Mesodermal cell (in vitro differentiated cells): ENCODE measurements around the gene GABRR1.

ENCODE experiments used
- H3K27ac ChIP-seq: 2 replicates; pipeline ENCODE4 v1.7.0; 2013; ENCODE audit warnings: mild to moderate bottlenecking, low read depth, low read length, moderate library complexity; ENCODE audit not compliant: severe bottlenecking
- H3K36me3 ChIP-seq: 2 replicates; pipeline ENCODE4 v1.7.1; 2013; ENCODE audit warnings: mild to moderate bottlenecking, low read length, moderate library complexity; ENCODE audit not compliant: control insufficient read depth, insufficient read depth
- H3K4me1 ChIP-seq: one replicate; pipeline ENCODE4 v1.7.1; 2013; ENCODE audit warnings: mild to moderate bottlenecking, low read length; ENCODE audit not compliant: insufficient read depth, control insufficient read depth, poor library complexity, severe bottlenecking
- H3K4me3 ChIP-seq: 2 replicates; pipeline ENCODE4 v1.7.0; 2013; ENCODE audit warnings: low read length, control low read depth, mild to moderate bottlenecking; ENCODE audit not compliant: insufficient read depth, poor library complexity, severe bottlenecking; ENCODE audit errors: extremely low read depth
- H3K9me3 ChIP-seq: 2 replicates; pipeline ENCODE4 v1.7.1; 2013; ENCODE audit warnings: mild to moderate bottlenecking, low read length, moderate library complexity; ENCODE audit not compliant: control insufficient read depth
- WGBS, 2 experiments: methylation state at CpG; one replicate each; pipeline ENCODE4 v1.1.5; 2013; ENCODE audit warnings: missing lambda C conversion rate in 2 of 2; ENCODE audit not compliant: insufficient coverage in 2 of 2; 5-methylcytosine and 5-hydroxymethylcytosine counted together

The GABRR1 gene

DNA sequence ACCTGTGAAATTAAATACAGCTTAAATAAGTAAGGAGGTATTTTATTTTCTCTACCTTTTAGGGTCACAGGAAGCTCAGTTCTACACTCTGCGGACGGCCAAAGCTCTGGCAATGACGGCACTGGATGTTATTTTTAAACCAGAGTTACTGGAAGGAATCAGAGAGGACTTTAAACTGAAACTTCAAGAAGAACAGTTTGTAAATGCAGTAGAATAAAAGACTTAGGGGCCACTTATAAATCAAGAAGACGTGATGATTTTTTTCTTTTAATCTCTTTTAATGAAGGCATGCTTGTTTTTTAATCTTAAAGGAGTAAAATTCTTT is 55.1 kb downstream of the GABRR1 start:
- H3K27ac ChIP-seq = no peak overlapping the region
- peaks cover 27% of the 10 kb centered on the region for H3K36me3 ChIP-seq
- 100% methylated on average over 2 to 3 of the region's 4 CpGs for WGBS, 2 experiments
- no peaks in the 10 kb centered on the region for H3K9me3 ChIP-seq
- no peak overlapping the region for H3K4me3 ChIP-seq
- H3K4me1 ChIP-seq = no peaks in the 10 kb centered on the region

DNA sequence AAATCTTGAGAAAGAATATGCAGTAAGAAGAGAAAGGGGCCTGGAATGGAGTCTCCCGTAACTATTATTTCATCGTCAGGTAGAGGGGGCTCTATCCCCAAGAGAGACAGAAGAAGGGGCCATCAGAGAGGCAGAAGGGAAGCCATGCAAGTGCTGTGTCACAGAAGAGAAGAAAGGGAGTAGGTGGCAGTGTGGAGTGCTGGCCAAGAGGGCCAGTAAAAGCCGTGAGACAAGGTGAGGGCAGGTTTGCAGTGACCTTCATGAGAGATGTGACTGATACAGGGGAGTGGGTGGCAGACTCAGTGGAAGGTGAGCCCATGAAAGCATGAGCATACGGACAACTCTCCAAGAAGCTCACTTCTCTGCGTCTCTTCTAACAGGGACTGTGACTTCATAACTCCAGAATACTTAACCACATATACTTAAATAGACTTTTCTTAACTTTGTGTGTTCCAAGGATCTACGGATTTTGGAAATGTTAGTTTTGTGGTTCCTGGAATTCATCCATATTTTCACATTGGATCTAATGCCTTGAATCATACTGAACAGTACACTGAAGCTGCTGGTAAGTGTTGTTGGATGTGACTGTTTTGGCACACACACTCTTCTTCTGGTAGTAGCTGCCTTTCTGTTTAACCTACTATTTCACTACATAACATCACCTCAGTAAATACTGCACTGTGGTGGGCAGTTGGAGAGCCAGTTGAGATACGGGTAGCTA is 55.7 kb downstream of the GABRR1 start:
- peaks cover 27% of the 10 kb centered on the region for H3K36me3 ChIP-seq
- 31 to 68% methylated on average over 1 to 4 of the region's 7 CpGs for WGBS, 2 experiments
- no peak overlapping the region for H3K4me3 ChIP-seq
- no peaks in the 10 kb centered on the region for H3K9me3 ChIP-seq
- H3K4me1 ChIP-seq = no peaks in the 10 kb centered on the region
- no peak overlapping the region for H3K27ac ChIP-seq

DNA sequence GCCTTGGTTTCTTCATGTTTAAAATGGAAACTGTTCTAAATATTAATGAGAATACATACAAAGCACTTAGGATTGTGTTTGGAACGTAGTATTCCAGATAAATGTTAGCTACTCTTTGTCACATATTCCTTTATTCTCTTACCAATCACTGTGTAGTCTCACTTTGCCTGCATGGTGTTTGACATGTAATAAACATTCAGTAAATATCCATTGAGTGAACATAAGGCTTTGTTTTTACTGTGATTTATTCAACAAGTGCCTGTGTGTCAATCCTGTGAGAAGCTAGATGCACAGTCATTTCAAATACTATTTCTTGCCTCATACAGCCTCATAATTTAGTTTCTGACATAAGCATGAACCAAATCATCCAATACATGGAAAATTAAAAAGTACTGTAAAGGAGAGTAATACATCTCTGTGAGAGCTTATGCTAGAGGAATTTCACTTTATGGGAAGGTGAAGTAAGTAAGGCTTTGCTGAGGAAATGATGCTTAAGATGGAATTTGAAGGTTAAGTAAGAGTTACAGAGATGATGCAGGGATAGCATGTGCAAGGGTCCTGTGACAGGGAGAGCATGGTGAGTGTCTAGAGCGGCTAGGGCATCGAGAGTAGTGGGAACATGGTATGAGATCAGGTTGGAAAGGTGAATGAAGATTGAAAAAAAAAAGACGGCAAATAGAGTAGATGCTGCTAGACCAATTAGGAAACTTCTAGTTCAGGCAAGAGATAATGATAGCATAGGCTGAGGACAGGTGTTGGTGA is 56.6 kb downstream of the GABRR1 start:
- H3K4me3 ChIP-seq = no peak overlapping the region
- 93 to 96% methylated on average over 3 of the region's 4 CpGs for WGBS, 2 experiments
- no peak overlapping the region for H3K27ac ChIP-seq
- H3K36me3 ChIP-seq = peaks cover 31% of the 10 kb centered on the region
- H3K9me3 ChIP-seq = no peaks in the 10 kb centered on the region
- H3K4me1 ChIP-seq = no peaks in the 10 kb centered on the region

DNA sequence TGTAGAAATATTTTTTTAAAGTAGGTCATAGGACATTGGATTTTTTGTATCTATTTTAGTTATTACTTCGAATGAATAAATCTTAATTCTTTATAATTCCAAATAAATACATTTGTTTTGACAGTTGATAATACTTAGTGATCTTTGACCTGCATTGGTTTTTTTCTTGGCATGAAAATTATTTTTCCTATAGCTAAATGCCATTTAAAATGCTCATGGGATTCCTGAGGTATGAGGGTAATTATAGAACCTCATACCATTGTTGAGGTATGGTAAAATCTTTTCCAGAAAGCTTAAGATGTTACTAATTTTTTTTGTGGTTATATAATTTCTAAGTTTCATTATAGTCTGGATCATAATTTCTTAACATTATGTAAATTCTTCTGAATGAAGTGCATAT is 63.0 kb downstream of the GABRR1 start:
- Histone ChIP-seq H3K36me3 (peaks cover 36% of the 10 kb centered on the region), H3K4me1 (no peaks in the 10 kb centered on the region)
- WGBS, 2 experiments = no CpG with 5 or more reads among the region's 1 CpG

DNA sequence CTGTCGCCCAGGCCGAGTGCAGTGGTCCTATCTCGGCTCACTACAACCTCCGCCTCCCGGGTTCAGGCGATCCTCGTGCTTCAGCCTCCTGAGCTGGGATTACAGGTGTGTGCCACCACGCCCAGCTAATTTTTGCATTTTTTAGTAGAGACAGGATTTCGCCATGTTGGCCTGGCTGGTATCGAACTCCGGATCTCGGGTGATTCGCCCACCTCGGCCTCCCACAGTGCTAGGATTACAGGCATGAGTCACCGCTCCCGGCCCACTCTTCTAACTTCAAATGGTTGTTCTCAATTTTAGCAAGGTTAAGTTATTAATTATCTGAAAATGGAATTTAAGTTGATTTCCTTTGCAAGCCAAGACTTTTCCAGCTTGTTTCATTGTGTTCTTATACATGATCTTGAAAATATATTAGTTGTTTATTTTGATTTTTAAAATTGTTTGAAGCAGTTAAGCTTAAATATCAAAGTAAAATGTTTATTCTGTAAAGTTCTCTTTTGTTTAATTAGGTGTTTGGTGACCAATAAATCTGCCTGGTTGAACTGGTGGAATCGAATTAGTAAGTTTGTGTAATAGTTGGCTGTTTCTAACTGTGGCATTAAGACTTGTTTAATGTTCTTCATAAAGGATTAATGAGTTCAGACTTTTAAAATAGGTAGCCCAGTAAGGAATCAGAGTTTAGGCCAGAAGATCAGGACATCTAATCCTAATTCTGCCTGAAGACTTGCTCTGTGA is 69.0 kb downstream of the GABRR1 start:
- H3K4me1 ChIP-seq = no peaks in the 10 kb centered on the region
- H3K27ac ChIP-seq = no peak overlapping the region
- no peaks in the 10 kb centered on the region for H3K9me3 ChIP-seq
- 91 to 92% methylated on average over 13 of the region's 17 CpGs for WGBS, 2 experiments
- H3K4me3 ChIP-seq = no peak overlapping the region
- peaks cover 20% of the 10 kb centered on the region for H3K36me3 ChIP-seq

More for the DNA sequence above, 63.0 kb downstream of the GABRR1 start:
- Histone ChIP-seq H3K9me3 (no peaks in the 10 kb centered on the region), H3K4me3 (no peak overlapping the region), H3K27ac (no peak overlapping the region)

DNA sequence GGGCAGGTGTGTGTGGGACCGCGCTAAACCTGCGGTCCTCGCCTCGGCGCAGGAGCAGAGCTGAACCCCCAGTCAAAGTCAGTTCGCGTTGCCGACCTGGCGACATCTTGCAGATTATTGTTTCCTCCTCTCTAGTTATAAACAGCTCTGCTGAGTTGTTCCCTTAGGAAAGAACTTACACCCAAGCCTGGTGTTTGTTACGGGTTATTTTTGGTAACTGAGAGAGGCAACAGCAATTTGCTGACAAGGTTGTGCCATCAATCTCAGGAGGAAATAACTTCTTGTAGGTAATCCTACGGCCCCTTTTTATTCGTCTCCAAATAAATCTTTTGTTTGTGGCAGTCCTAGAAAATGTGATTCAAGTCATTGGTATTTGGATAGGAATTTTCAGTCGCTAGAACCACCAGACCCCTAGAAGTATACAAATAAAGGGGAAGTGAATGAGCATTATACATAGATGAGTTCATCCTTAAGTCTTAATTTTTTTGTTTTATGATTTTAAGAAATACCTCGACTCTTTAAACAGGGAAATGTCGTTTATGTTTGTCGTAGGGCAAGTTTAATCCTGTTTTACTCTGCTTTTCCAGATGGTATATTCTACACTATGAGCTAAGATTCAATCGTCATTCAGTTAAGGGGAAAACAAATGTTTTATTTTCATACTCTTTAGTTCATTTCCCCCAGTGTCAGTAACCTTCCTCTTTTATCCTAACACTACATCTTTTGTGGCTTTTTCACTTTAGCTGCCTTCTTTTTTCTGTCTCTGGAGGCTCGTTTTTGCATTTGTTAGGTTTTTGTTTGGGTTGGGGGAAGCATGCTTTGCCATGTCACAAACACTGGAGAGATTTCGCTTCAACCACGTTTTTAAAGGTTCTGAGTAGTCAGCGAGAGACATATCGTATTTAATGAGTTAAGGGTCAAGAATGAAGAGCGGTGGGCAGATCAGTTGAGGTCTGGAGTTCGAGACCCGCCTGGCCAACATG is 70.1 kb downstream of the GABRR1 start:
- Histone ChIP-seq H3K4me3 (peak overlapping the region; percentile 60), H3K27ac (peak overlapping the region; percentile 80), H3K9me3 (no peaks in the 10 kb centered on the region), H3K36me3 (peaks cover 17% of the 10 kb centered on the region), H3K4me1 (no peaks in the 10 kb centered on the region)
- 10 to 13% methylated on average over 10 to 15 of the region's 26 CpGs for WGBS, 2 experiments

DNA sequence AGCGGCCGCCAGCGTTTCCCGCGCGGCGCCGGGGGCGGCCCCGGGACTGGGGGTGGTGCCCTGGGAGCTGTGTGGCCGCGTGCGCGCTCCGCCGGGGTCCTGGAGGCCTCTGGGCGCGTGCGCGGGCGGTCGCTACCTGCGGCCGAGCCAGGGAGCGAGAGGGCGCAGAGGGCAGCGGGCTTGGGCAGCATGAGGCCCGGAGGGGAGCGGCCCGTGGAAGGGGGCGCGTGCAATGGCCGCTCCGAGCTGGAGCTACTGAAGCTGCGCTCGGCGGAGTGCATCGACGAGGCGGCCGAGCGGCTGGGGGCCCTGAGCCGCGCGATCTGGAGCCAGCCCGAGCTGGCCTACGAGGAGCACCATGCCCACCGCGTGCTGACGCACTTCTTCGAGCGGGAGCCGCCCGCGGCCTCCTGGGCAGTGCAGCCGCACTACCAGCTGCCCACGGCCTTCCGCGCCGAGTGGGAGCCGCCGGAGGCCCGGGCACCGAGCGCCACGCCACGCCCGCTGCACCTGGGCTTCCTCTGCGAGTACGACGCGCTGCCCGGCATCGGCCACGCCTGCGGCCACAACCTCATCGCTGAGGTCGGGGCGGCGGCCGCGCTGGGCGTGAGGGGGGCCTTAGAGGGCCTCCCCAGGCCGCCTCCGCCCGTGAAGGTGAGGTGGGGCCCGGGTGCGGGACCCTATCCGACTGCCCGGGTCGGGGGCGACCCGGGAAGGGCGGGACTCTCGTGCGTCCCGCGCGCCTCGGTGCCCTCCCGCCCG is 71.0 kb downstream of the GABRR1 start, which contains the start of gene PM20D2:
Gene PM20D2, plus strand, starts transcription at position 100 of the 762 bp plus-strand sequence. Its CDS starts 90 bp downstream, at position 190.
- 1% methylated on average over 85 to 95 of the region's 102 CpGs for WGBS, 2 experiments
- Histone ChIP-seq H3K27ac (peak within 1 kb of the TSS; percentile 80), H3K36me3 (peaks cover 9% of the 10 kb centered on the region), H3K4me1 (no peaks in the 10 kb centered on the region), H3K4me3 (peak within 1 kb of the TSS; percentile 60), H3K9me3 (no peaks in the 10 kb centered on the region)

DNA sequence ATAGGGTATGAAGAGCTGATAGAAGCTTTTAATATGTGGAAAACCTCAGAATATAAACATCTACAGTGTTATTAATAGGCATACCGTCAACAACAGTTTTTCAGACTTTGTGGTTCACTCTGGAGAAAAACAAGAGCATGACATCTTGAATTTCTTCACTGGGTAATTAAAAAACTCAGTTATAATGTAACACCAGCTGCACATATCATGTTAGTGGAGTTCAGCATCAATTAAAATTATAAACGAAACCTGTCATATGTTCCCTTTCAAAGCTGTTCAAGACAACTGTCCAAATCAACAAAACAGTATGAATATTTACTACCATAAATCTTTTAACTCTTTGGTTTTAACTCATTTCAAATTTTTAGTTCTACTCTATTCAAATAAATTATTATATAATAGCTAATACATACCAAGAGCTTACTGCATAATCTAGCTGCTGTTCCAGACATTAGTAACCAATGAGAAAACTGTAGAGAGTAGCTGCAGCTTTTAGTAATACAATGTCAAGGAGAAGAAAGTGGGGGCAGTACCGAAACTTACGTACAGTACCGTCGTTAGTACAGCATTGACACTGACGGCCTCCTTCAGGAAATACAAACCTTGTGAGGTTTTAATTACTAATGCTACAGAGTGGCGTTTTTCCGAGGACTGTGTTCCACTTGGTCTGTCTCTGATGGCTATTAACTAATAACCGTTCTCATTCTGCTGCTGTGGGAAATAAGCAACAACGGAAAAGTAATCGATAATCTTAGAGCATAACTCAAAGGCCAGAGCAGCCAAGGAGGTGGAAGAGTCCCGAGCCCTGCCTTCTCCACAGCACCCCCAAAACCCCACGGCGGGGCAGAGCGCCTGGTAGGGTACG is 71.8 kb downstream of the GABRR1 start:
- no peak overlapping the region for H3K27ac ChIP-seq
- 29 to 35% methylated on average over 9 to 16 of the region's 17 CpGs for WGBS, 2 experiments
- H3K4me3 ChIP-seq = peak overlapping the region; percentile 60
- H3K4me1 ChIP-seq = peaks cover 5% of the 10 kb centered on the region
- H3K36me3 ChIP-seq = peaks cover 6% of the 10 kb centered on the region
- H3K9me3 ChIP-seq = no peaks in the 10 kb centered on the region

DNA sequence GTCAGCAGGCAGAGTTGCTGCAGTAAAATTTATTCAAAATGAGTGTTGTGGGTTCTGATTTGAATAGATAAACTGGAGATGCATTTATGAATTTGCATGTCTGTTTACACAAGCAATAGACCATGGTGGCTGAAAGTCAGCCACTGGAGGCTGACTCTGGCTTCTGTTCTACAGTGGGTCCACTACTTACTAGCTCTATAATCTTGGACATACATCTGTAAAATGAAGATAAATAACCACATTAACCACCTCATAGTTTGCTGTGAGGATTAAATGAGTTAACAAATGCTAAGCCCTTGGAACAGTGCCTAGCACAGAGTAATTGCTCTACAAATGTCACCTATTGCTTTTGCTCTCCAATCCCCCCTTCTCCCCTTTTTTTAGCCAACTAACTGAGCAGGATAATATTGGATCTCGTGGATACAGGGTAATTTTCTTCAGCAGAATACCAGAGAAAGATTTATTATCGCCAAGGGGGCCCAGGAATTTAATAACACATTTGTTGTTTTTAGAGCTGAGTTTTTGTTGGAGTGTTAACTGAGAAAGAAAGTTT is 72.7 kb downstream of the GABRR1 start:
- Histone ChIP-seq H3K27ac (no peak overlapping the region), H3K36me3 (peaks cover 3% of the 10 kb centered on the region), H3K9me3 (no peaks in the 10 kb centered on the region), H3K4me3 (no peak overlapping the region), H3K4me1 (peaks cover 13% of the 10 kb centered on the region)
- 88 to 100% methylated on average over 1 of the region's 2 CpGs for WGBS, 2 experiments
